A549 (cell line): ENCODE data around the gene CTBP2.

Experiments
- EP300 ChIP-seq, 2 experiments: fragments of >200 bp; sonication (Bioruptor Twin); formaldehyde crosslinking; IDR thresholded peaks; 2 replicates in 1 of 2; 3 replicates in 1 of 2; pipeline ENCODE4 v1.6.1; 2016 to 2017
- ESRRA ChIP-seq: fragments of 150-350 bp; IDR thresholded peaks from 2 replicates; pipeline ENCODE4 v1.6.1; 2014; ENCODE audit warnings: mild to moderate bottlenecking, low read length, borderline replicate concordance
- JUNB ChIP-seq: fragments of >200 bp; sonication (Bioruptor Twin); formaldehyde crosslinking; IDR thresholded peaks from 2 replicates; pipeline ENCODE4 v1.6.1; 2016
- NPAS2 ChIP-seq: fragments of 250-450 bp; sonication (Bioruptor Pico); IDR thresholded peaks from 2 replicates; pipeline ENCODE4 v1.8.0; 2022; ENCODE audit warnings: mild to moderate bottlenecking, moderate library complexity, borderline replicate concordance
- POLR2A ChIP-seq: IDR thresholded peaks from 2 replicates; pipeline ENCODE4 v1.6.1; 2012; ENCODE audit warnings: mild to moderate bottlenecking, low read length
- RFX5 ChIP-seq: fragments of 450-650 bp; IDR thresholded peaks from 2 replicates; pipeline ENCODE4 v1.7.1; 2014; ENCODE audit warnings: antibody characterized with exemption, mild to moderate bottlenecking, moderate library complexity
- TF ChIP-seq, protein P1 (sequence below): fragments of >200 bp; sonication (Bioruptor Twin); formaldehyde crosslinking; IDR thresholded peaks from 3 replicates; pipeline ENCODE4 v1.5.1; 2016

DNA sequence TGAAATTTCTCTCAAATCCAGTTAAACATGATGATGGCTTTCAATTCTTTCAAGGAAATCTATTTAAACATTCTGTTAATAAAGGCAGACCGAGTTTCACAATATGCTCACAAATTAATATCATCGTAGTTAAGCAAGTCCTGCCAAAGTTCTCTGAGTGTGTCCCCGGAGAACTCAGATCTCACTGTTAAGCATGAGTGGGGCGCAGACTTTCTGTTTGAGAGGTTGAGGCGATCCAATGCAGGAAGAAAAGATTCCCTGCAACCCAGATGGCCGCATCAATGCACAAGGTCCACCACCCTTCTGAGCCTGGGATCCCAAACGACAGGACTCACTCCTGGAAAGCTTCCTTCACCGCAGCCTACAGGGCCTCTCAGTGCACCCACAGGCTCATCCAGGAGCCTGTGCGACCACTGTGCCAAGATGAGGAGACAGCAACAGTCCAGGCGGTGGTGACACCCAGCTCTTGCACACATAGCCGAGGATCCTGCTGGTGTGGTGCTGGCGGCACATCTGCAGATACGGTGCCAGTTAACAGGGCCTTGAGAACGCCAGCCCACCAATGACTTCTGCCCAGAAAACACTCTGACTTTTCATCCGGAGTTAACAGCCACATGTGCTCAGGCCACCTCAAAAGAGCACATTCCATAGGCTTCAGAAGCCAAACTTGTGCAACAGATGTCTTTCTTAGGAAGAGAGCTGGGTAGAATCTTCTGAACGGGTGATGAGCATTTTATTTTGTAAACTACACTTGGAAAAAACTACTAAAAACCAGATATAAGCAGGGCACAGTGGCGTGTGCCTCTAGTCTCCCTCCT is 116.3 kb downstream of the CTBP2 start:
- TF ChIP-seq POLR2A: no peak
- TF ChIP-seq EP300 (IDR thresholded peaks at IDR 0.05): no peak
- no peak for TF ChIP-seq RFX5
- TF ChIP-seq, protein P1, sequence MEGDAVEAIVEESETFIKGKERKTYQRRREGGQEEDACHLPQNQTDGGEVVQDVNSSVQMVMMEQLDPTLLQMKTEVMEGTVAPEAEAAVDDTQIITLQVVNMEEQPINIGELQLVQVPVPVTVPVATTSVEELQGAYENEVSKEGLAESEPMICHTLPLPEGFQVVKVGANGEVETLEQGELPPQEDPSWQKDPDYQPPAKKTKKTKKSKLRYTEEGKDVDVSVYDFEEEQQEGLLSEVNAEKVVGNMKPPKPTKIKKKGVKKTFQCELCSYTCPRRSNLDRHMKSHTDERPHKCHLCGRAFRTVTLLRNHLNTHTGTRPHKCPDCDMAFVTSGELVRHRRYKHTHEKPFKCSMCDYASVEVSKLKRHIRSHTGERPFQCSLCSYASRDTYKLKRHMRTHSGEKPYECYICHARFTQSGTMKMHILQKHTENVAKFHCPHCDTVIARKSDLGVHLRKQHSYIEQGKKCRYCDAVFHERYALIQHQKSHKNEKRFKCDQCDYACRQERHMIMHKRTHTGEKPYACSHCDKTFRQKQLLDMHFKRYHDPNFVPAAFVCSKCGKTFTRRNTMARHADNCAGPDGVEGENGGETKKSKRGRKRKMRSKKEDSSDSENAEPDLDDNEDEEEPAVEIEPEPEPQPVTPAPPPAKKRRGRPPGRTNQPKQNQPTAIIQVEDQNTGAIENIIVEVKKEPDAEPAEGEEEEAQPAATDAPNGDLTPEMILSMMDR: no peak
- TF ChIP-seq ESRRA: no peak
- TF ChIP-seq JUNB: no peak
- TF ChIP-seq NPAS2 (CRISPR knock-in tag): no peak
